ENCODE results near the gene PRRG2. TPM values are rescaled to one million over a fixed set of nuclear protein-coding genes. Genes with fewer than 3 reads are reported as not detected.

The PRRG2 gene
- total and polyA plus RNA-seq, 9 of the 15 experiments (the other 6 are each of a cell fraction or from before 2014, with no cell fraction given) = 0.06 to 1.1 (median 0.33) TPM

DNA sequence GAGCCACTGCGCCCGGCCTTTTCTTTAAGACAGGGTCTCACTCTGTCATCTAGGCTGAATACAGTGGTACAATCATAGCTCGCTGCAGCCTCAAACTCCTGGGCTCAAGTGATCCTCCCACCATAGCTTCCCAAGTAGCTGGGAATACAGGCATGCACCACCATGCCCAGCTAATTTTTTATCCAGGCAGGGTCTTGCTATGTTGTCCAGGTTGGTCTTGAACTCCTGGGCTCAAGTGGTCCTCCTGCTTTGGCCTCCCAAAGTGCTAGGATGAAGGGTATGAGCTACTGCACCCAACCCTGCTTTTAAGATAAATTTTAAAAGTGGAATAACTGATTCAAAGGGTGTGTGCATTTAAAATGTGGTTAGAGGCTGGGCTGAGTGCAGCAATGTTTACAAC lies 14.8 kb upstream of the PRRG2 start:
- ATAC-seq (no peak), FAIRE-seq (no peak), DNase-seq (ENCODE audit: extremely low read depth in 1 of 4, low spot score in 3 of 4) (no peak)
- Histone ChIP-seq H3K27me3 (ENCODE audit: control insufficient read depth in 2 of 2, insufficient read depth in 2 of 2, low read length in 2 of 2) (no peaks in the 10 kb centered on the region), H2AFZ (ENCODE audit: low read depth, low read length) (no peak overlapping the region), H3K9me3 (replicated peaks; ENCODE audit: control insufficient read depth, insufficient read depth, low read depth, low read length) (no peaks in the 10 kb centered on the region), H3K9ac (ENCODE audit: insufficient read depth in 1 of 2, low read depth in 2 of 2, low read length in 2 of 2) (no peak overlapping the region), H3K36me3 (ENCODE audit: control insufficient read depth, insufficient read depth, low read length) (peaks cover 19% of the 10 kb centered on the region), H3K9me1 (ENCODE audit: control insufficient read depth, insufficient read depth, low read length) (peaks cover 3% of the 10 kb centered on the region), H3K79me2 (ENCODE audit: control insufficient read depth, insufficient read depth, low read length) (peaks cover 62% of the 10 kb centered on the region), H3K4me2 (ENCODE audit: insufficient read depth, low read length) (no peak overlapping the region), H3K27ac (ENCODE audit: extremely low read depth, low read depth, low read length) (no peak overlapping the region), H3K4me1 (replicated peaks in 1 of 2; ENCODE audit: control insufficient read depth in 2 of 2, insufficient read depth in 2 of 2, low read length in 2 of 2) (peaks cover 14 to 15% of the 10 kb centered on the region in 2 experiments), H3K4me3 (no peak overlapping the region), H4K20me1 (replicated peaks; ENCODE audit: control insufficient read depth, insufficient read depth, low read length) (peaks cover 3% of the 10 kb centered on the region; the same call in 1 of the 2 replicates)
- intact Hi-C loops (cut with micrococcal nuclease) = no loop called here
- 100% methylated on average over 3 of the region's 3 CpGs for WGBS (ENCODE audit: insufficient coverage, low coverage, missing lambda C conversion rate)
- TF ChIP-seq ZNF431 (CRISPR knock-in tag; IDR thresholded peaks at IDR 0.05) (no peak), ZNF121 (CRISPR knock-in tag; conservative IDR thresholded peaks at IDR 0.05) (peak; percentile 60)
- in situ Hi-C loops (cut with MboI) = loop anchor here (5.0 kb wide), 1 partner anchor 59 kb away; no protein-coding TSS in a partner anchor
- BruUV-seq (replicated peaks) = no TSS peak
- ChIA-PET POLR2A (interaction anchor here (0.9 kb wide), 1 partner anchor 110 kb away, joined by 3 read pairs; no protein-coding TSS in a partner anchor), CTCF (ENCODE audit: low intra/inter-chr PET ratio) (no interaction called here)

DNA sequence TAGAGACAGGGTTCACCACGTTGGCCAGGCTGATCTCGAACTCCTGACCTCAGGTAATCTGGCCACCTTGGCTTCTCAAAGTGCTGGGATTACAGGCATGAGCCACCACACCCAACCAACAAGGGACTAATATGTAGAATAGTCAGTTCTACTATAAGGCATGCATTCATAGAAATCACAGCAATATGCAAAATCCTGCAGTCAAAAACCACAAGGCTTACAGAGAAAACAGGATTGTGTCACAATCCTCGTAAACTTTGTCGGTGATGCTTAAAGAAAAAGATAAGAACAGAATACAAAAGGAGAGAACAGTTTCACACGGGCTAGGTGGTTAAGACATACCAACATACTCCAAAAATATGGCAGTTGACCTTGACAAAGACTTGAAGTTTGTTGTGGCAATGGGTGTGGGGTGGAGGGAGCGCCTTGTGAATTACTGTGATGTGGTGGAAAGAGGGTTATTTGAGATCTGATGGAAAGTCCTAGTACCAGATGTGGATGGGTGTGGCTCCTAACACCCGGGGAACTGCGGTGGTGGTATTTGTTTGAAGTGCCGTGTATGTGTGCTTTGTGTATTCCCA lies 13.2 kb upstream of the PRRG2 start:
- Histone ChIP-seq H3K9me3 (replicated peaks; ENCODE audit: control insufficient read depth, insufficient read depth, low read depth, low read length) (no peaks in the 10 kb centered on the region), H3K36me3 (ENCODE audit: control insufficient read depth, insufficient read depth, low read length) (peaks cover 16% of the 10 kb centered on the region), H3K27me3 (ENCODE audit: control insufficient read depth in 2 of 2, insufficient read depth in 2 of 2, low read length in 2 of 2) (no peaks in the 10 kb centered on the region), H3K9ac (ENCODE audit: insufficient read depth in 1 of 2, low read depth in 2 of 2, low read length in 2 of 2) (no peak overlapping the region), H3K4me2 (ENCODE audit: insufficient read depth, low read length) (no peak overlapping the region), H3K9me1 (ENCODE audit: control insufficient read depth, insufficient read depth, low read length) (peaks cover 3% of the 10 kb centered on the region), H3K79me2 (ENCODE audit: control insufficient read depth, insufficient read depth, low read length) (peaks cover 53% of the 10 kb centered on the region), H4K20me1 (replicated peaks; ENCODE audit: control insufficient read depth, insufficient read depth, low read length) (peaks cover 3% of the 10 kb centered on the region; the same call in 1 of the 2 replicates), H3K4me3 (no peak overlapping the region), H3K4me1 (replicated peaks in 1 of 2; ENCODE audit: control insufficient read depth in 2 of 2, insufficient read depth in 2 of 2, low read length in 2 of 2) (peaks cover 17 to 21% of the 10 kb centered on the region in 2 experiments), H2AFZ (ENCODE audit: low read depth, low read length) (no peak overlapping the region), H3K27ac (ENCODE audit: extremely low read depth, low read depth, low read length) (0 out of 3 replicates have a peak overlapping the region, but pooled peaks have one; percentile 30)
- no TSS peak for BruUV-seq (replicated peaks)
- no peak for ATAC-seq
- CTCF ChIA-PET (ENCODE audit: low intra/inter-chr PET ratio) = interaction anchor here (0.6 kb wide), 1 partner anchor 184 kb away, joined by 3 read pairs; no protein-coding TSS in a partner anchor
- in situ Hi-C loops (cut with MboI) (loop anchor here (5.0 kb wide), 1 partner anchor 61 kb away; no protein-coding TSS in a partner anchor), intact Hi-C loops (cut with micrococcal nuclease) (no loop called here)
- DNase-seq (ENCODE audit: extremely low read depth in 1 of 4, low spot score in 3 of 4) = peak in 3 of 4 experiments; percentile 28 to 50 (median 36)
- FAIRE-seq = no peak
- POLR2A ChIA-PET = interaction anchor here (0.7 kb wide), 2 partner anchors 9 to 120 kb away, joined by 3 to 4 read pairs; no protein-coding TSS in a partner anchor
- 49% methylated on average over 9 of the region's 9 CpGs for WGBS (ENCODE audit: insufficient coverage, low coverage, missing lambda C conversion rate)
- no peak for TF ChIP-seq SOX6 (IDR thresholded peaks at IDR 0.05)
- TF ChIP-seq HDAC3 (IDR thresholded peaks at IDR 0.05; ENCODE audit: borderline replicate concordance, partially characterized antibody) = no peak
- TF ChIP-seq BRD9 (IDR thresholded peaks at IDR 0.05; ENCODE audit: low read depth, partially characterized antibody) = no peak
- TF ChIP-seq NCOA2 (IDR thresholded peaks at IDR 0.05; ENCODE audit: partially characterized antibody in 2 of 2) = no peak
- no peak for TF ChIP-seq ZNF436 (CRISPR knock-in tag; IDR thresholded peaks at IDR 0.05)
- TF ChIP-seq, protein P1, sequence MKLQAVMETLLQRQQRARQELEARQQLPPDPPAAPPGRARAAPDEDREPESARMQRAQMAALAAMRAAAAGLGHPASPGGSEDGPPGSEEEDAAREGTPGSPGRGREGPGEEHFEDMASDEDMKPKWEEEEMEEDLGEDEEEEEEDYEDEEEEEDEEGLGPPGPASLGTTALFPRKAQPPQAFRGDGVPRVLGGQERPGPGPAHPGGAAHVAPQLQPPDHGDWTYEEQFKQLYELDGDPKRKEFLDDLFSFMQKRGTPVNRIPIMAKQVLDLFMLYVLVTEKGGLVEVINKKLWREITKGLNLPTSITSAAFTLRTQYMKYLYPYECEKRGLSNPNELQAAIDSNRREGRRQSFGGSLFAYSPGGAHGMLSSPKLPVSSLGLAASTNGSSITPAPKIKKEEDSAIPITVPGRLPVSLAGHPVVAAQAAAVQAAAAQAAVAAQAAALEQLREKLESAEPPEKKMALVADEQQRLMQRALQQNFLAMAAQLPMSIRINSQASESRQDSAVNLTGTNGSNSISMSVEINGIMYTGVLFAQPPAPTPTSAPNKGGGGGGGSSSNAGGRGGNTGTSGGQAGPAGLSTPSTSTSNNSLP (IDR thresholded peaks at IDR 0.05; ENCODE audit: borderline replicate concordance, low read depth, low read length) = no peak
- TF ChIP-seq ESRRA (IDR thresholded peaks at IDR 0.05; ENCODE audit: borderline replicate concordance, low read depth) = no peak
- TF ChIP-seq, protein P2, sequence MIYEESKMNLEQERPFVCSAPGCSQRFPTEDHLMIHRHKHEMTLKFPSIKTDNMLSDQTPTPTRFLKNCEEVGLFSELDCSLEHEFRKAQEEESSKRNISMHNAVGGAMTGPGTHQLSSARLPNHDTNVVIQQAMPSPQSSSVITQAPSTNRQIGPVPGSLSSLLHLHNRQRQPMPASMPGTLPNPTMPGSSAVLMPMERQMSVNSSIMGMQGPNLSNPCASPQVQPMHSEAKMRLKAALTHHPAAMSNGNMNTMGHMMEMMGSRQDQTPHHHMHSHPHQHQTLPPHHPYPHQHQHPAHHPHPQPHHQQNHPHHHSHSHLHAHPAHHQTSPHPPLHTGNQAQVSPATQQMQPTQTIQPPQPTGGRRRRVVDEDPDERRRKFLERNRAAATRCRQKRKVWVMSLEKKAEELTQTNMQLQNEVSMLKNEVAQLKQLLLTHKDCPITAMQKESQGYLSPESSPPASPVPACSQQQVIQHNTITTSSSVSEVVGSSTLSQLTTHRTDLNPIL (CRISPR knock-in tag; IDR thresholded peaks at IDR 0.05) = no peak
- no peak for TF ChIP-seq ZNF23 (CRISPR knock-in tag; IDR thresholded peaks at IDR 0.05)
- no peak for TF ChIP-seq ZNF717 (CRISPR knock-in tag; IDR thresholded peaks at IDR 0.05)
- TF ChIP-seq BMI1 (IDR thresholded peaks at IDR 0.05; ENCODE audit: low read length) = no peak
- TF ChIP-seq CREM (IDR thresholded peaks at IDR 0.05; ENCODE audit: low read depth) = no peak
